NCI-H1092 treated with DMSO at 0.1 percent for 48 hours (cell line): ENCODE data around the gene CDK14.
"Not testable (repeated sequence)": the region's sequence is repeated elsewhere in the genome, so short reads cannot be mapped to it uniquely, and the experiment has no call there.

Experiments used
- DNase-seq: peaks from one replicate; lab custom pipeline; 2025; lab: John Stamatoyannopoulos, UW

Gene CDK14

GRCh38 chr7:90629297-90629918, 33.3 kb downstream of the CDK14 start:
- peak; percentile 59 for DNase-seq

GRCh38 chr7:90631502-90631901, 35.4 kb downstream of the CDK14 start:
- DNase-seq, result no peak

GRCh38 chr7:90639683-90640082, 43.6 kb downstream of the CDK14 start:
- DNase-seq, result not testable (repeated sequence)

GRCh38 chr7:90642978-90643377, 46.9 kb downstream of the CDK14 start:
- no peak for DNase-seq

- DNase-seq, result no peak
Observed at GRCh38 chr7:90645784-90646183, 49.7 kb downstream of the CDK14 start.

GRCh38 chr7:90648107-90648506, 52.0 kb downstream of the CDK14 start:
- no peak for DNase-seq

- no peak for DNase-seq
Observed at GRCh38 chr7:90648834-90649233, 52.7 kb downstream of the CDK14 start.

GRCh38 chr7:90654718-90655427, 58.8 kb downstream of the CDK14 start:
- no peak for DNase-seq

- DNase-seq, result no peak
Observed at GRCh38 chr7:90655566-90655965, 59.4 kb downstream of the CDK14 start.

GRCh38 chr7:90657481-90657880, 61.4 kb downstream of the CDK14 start:
- no peak for DNase-seq

GRCh38 chr7:90660100-90660499, 64.0 kb downstream of the CDK14 start:
- no peak for DNase-seq

GRCh38 chr7:90660819-90661218, 64.7 kb downstream of the CDK14 start:
- DNase-seq, result no peak

GRCh38 chr7:90661290-90662151, 65.4 kb downstream of the CDK14 start:
- DNase-seq, result no peak

GRCh38 chr7:90663176-90663575, 67.1 kb downstream of the CDK14 start:
- no peak for DNase-seq

GRCh38 chr7:90666186-90666585, 70.1 kb downstream of the CDK14 start:
- no peak for DNase-seq

- no peak for DNase-seq
Observed at GRCh38 chr7:90668992-90669391, 72.9 kb downstream of the CDK14 start.

GRCh38 chr7:90669492-90669891, 73.4 kb downstream of the CDK14 start:
- DNase-seq, result no peak

- no peak for DNase-seq
Observed at GRCh38 chr7:90671571-90671970, 75.5 kb downstream of the CDK14 start.

GRCh38 chr7:90672210-90672609, 76.1 kb downstream of the CDK14 start:
- DNase-seq, result no peak

GRCh38 chr7:90674625-90675024, 78.5 kb downstream of the CDK14 start:
- no peak for DNase-seq

- no peak for DNase-seq
Observed at GRCh38 chr7:90675982-90676381, 79.9 kb downstream of the CDK14 start.

- DNase-seq, result peak; percentile 43
Observed at GRCh38 chr7:90677486-90678404, 81.6 kb downstream of the CDK14 start.
